B cell (primary cell): Measurements from ENCODE around the gene OR1N2.

ENCODE experiments used
- CTCF ChIP-seq: fragments of 200-600 bp; IDR thresholded peaks from one replicate; pipeline ENCODE4 v1.8.0; 2022; ENCODE audit warnings: antibody characterized with exemption, mild to moderate bottlenecking
- EZH2 ChIP-seq: IDR thresholded peaks from 2 replicates; pipeline ENCODE4 v1.6.1; 2012; ENCODE audit warnings: borderline replicate concordance, low read depth, mild to moderate bottlenecking, moderate library complexity, low read length; ENCODE audit not compliant: insufficient read depth, poor library complexity, severe bottlenecking

GRCh38 chr9:122538757-122539156 lies 14.2 kb upstream of the OR1N2 start:
- TF ChIP-seq CTCF (no peak), EZH2 (no peak)
